ENCODE measurements around the gene ZNF700.
"Not testable (repeated sequence)": the region's sequence is repeated elsewhere in the genome, so short reads cannot be mapped to it uniquely, and the experiment has no call there.

The ZNF700 gene

GRCh38 chr19:11890634-11891033, 34.3 kb upstream of the ZNF700 start:
- DNase-seq (ENCODE audit: extremely low read depth, low read depth): no peak
- TF ChIP-seq, protein P1, sequence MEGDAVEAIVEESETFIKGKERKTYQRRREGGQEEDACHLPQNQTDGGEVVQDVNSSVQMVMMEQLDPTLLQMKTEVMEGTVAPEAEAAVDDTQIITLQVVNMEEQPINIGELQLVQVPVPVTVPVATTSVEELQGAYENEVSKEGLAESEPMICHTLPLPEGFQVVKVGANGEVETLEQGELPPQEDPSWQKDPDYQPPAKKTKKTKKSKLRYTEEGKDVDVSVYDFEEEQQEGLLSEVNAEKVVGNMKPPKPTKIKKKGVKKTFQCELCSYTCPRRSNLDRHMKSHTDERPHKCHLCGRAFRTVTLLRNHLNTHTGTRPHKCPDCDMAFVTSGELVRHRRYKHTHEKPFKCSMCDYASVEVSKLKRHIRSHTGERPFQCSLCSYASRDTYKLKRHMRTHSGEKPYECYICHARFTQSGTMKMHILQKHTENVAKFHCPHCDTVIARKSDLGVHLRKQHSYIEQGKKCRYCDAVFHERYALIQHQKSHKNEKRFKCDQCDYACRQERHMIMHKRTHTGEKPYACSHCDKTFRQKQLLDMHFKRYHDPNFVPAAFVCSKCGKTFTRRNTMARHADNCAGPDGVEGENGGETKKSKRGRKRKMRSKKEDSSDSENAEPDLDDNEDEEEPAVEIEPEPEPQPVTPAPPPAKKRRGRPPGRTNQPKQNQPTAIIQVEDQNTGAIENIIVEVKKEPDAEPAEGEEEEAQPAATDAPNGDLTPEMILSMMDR (IDR thresholded peaks at IDR 0.05; ENCODE audit: low read depth, low read length): no peak

- TF ChIP-seq, protein P1 (IDR thresholded peaks at IDR 0.05; ENCODE audit: low read depth, low read length): no peak
- DNase-seq (ENCODE audit: extremely low read depth, low read depth): no peak
Observed at GRCh38 chr19:11894851-11895250, 30.1 kb upstream of the ZNF700 start.

DNA sequence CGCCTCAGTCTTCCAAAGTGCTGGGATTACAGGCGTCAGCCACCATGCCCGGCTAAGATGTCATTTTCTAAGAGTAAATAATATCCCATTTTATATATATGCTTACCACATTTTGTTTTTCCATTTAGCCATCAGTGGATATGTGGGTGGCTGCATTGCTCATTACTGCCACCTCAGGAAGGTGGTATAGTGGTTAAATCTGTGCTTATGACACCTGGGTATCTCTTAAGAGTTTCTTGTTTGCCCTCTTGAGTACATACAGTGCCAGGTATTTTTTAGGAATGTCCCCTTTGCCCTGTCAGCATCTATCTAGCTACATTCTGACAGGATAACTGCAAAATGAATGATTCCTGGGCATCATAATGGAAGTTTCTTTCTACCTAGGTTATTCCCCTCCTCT, 22.7 kb upstream of the ZNF700 start:
- TF ChIP-seq, protein P1 (IDR thresholded peaks at IDR 0.05; ENCODE audit: low read depth, low read length): no peak
- DNase-seq (ENCODE audit: extremely low read depth, low read depth): no peak

DNA sequence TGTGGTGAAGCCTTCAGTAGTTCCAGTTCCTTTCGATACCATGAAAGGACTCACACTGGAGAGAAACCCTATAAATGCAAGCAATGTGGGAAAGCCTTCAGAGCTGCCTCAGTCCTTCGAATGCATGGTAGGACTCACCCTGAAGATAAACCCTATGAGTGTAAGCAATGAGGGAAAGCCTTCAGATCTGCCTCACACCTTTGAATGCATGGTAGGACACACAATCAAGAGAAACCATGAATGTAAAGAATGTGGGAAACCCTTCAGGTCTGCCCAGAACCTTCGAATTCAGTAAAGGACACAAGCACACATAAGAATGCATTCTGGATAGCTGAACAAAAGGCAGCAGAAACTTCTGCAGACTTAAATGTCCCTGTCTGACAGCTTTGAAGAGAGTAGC, 19.0 kb upstream of the ZNF700 start:
- TF ChIP-seq, protein P1 (IDR thresholded peaks at IDR 0.05; ENCODE audit: low read depth, low read length): no peak
- DNase-seq (ENCODE audit: extremely low read depth, low read depth): no peak

- not testable (repeated sequence) for DNase-seq (ENCODE audit: extremely low read depth, low read depth)
Observed at GRCh38 chr19:11911937-11912336, 13.0 kb upstream of the ZNF700 start.

GRCh38 chr19:11914417-11915051, 10.4 kb upstream of the ZNF700 start:
- DNase-seq (ENCODE audit: extremely low read depth, low read depth): not testable (repeated sequence)

DNA sequence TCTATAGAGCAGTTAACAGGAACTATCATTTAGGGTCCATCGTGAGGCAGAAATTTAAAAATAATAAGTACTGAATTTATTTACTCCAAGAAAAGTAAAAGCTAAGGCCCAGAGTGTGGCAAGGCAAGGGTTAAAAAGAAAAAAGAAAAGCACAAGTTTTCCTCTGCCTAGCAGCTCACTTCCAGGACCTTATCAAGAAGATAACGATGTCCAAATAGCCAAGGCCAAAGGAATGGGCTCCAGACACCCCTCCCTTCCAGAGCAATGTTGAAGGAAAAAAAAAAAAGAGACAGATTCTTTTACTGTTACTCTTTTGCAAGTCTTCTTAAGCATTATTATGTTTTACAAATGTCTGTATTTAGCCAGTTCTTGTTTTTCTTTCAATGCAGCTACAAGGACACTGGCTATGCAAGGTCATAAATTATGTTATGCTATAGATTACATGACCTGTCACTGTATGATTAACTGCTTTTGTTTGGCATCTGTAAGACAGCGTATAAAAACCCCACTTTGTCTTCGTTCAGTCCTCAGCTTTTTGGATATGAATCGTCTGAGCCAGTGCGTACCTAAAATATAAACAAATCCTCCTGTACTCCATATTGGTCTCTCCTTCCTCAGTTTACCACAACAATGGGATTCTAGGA, 2.9 kb upstream of the ZNF700 start:
- TF ChIP-seq, protein P1 (IDR thresholded peaks at IDR 0.05; ENCODE audit: low read depth, low read length): no peak
- DNase-seq (ENCODE audit: extremely low read depth, low read depth): no peak

DNA sequence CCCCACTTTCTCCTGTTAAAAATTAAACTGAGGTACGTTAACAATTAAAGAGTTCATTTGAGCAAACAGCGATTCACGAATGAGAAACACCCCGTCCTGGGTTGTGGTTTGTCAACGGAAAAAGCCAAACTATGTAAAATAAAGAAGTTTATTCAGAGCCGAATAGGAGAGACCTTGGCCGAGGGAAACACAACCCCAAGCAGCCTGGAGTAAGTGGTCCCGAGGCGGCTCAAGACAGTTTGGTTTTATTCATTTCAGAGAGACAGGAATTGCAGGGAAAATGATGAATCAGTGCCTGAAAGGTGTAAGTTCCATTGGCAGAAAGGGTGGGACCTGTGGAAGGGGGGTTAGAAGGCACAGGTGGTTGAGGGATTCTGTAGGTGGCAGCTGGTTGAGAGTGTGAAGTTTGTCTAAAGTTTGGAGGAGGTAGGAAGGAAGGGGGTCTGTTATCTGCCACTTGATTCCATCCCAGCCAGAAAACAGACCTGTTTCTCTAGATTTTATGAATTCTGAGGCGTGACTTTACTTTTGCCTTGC, 812 bp downstream of the ZNF700 start:
- DNase-seq (ENCODE audit: extremely low read depth, low read depth): not testable (repeated sequence)

DNA sequence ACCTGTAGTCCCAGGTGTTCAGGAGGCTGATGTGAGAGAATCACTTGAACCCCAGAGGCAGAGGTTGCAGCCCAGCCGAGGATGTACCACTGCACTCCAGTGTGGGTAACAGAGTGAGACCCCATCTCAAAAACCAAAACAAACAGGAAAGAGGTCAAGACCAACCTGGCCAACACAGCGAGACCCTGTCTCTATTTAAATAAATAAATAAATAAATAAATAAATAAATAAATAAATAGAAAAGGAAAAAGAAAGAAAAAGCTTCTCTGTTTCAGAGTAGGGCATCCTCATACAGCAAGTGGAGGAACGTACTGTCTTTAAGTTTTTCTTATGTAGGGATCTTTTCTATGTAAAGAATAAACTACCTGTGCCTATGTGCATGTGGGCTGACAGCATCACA, 2.3 kb downstream of the ZNF700 start:
- no peak for DNase-seq (ENCODE audit: extremely low read depth, low read depth)
- TF ChIP-seq, protein P1 (IDR thresholded peaks at IDR 0.05; ENCODE audit: low read depth, low read length): no peak

All from AG09319 (cell line).